T-helper 2 cell (primary cell): Measurements from ENCODE around the gene PTHLH.

Experiments
- DNase-seq, 5 experiments: peaks; one replicate each; pipeline versions ENCODE4 v3.0.0 to v3.0.0-alpha.2; 2012 to 2022

Gene PTHLH

GRCh38 chr12:27973487-27973890 lies 956 bp upstream of the PTHLH start:
- no peak for DNase-seq

GRCh38 chr12:27971606-27972005 lies 927 bp downstream of the PTHLH start:
- DNase-seq, result no peak

GRCh38 chr12:27971121-27971489 lies 1.4 kb downstream of the PTHLH start:
- DNase-seq, result no peak

DNA sequence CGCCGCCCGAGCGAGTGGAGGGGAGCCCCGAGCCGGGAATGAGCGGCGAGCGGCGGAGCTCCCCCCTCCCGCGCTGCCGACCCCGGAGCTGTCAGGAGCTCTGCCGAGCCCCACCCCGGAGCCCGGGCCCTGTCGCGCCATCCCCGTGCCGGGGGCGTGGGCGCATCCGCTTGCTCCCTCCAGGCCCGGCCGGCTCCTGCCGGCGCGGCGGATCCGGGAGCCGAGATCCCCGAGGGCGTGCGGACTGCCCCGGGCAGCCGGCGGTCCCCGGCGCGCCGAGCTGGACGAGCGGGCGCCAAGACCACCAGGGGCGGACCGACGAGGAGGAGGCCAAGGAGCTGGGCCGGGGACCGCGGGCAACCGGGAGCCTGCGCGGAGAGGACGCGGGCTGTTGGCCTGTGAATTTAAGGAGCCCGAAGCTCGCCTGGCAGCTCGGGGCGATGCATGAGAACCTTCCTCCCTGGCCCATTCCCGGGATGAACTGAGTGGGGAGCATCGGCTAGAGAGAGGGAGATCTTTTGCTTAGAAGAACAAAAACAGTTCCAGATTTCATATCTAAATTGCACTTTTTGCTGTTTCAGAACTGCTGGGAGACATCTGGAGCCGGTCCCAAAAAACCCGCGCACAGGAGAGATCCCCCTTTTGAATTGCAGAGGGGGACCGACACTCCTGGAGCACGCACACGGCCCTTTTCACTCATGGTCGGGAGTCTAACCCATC lies 2.0 kb downstream of the PTHLH start:
- no peak for DNase-seq

DNA sequence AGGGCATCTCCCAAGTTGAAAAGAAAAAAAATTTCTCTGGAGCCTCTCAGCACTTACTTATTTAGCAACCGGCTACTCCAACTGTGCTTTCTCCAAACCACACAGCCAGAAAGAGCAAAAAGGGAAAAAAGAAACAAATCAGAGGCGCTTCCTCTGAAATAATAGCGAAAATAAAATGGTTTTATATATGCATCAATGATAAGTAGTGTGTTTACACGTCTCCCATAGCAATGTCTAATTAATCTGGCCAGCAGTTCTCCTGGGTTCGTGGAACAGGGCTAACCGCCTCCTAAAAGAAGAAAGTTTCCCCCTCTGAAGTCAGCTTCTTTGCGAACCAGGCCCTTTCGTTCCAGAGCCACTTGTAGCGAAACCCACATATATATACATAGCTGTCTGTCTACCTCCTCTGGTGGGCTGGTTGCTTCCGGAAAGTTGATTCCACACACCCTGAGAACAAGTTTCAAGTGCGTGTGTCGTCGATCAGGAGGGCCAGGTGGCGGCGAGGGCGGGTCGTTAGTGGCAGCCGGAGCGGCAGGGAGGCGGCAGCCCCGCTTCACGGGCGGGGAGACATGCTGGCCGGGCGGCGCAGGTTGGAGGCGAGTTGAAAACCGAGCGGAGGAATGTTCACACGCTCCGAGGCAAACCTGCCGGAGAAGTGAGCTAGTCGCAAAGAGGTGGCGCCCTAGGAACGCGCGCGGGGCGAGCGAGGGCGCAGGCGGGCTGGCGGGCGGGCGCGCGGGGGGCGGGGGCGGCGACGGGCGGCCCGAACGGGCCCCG lies 2.7 kb downstream of the PTHLH start:
- peak in 3 of 5 experiments; percentile 15 to 62 (median 31) for DNase-seq

GRCh38 chr12:27968972-27969623 lies 3.4 kb downstream of the PTHLH start:
- no peak for DNase-seq

- no peak for DNase-seq
These were observed 4.9 kb downstream of the PTHLH start for GRCh38 chr12:27967551-27968054.

DNA sequence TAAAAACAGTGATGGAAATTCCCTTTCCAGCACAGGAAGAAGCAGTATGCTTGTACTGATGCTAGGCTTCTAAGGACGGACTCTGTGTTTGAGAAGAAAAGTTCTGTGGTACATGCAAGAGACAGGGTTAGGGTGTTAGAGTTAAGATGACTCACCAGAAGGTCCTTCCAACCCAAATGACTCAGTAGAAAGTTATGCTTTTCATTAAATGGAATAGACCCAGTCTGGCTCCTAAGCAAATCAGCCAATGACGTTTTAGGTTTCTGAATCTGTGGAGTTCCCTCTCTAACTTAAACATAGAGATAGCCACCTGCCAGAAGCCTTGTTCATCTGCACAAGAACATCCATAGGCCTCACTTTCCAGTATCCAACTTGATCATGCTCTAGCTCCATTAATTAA lies 5.7 kb downstream of the PTHLH start:
- DNase-seq, result no peak

DNA sequence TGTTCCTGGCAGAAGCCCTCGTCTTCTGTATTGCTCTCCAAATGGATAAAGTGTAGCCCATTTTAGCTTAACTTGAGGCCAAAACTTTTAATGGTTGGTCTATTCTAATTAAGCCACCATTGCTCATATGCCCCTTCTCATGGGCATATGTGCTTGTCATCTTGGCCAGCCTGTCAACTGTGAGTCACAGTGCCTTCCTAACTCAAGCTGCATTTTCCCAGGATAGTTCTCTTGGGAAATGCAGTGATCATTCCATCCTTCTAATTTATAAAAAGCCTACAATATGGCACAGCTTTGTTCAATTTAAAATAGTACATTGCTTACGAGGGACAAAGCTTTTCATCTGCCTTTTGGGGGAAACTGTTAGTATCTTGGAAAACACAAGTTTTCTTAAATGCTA lies 6.6 kb downstream of the PTHLH start:
- no peak for DNase-seq

GRCh38 chr12:27965411-27965810 lies 7.1 kb downstream of the PTHLH start:
- no peak for DNase-seq

DNA sequence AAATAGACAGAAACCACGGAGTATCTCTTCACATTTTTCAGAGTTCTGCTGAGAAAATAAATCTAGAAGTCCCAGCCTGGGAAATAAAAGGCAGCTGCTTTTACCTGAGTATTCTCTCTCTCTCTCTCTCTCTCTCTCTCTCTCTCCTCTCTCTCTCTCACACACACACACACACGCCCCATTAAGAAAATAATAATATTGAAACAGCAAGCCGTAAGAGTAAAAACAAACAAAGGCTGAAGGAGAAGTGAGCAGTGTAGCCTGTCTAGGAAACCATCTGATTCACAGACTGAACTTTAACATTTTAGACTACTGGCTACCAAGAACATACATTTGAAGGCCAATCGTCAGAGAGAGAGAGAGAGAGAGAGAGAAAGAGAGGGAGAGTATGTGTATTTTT lies 8.4 kb downstream of the PTHLH start:
- DNase-seq, result no peak

- no peak for DNase-seq
These were observed 11.7 kb downstream of the PTHLH start for GRCh38 chr12:27960821-27961220.

- no peak for DNase-seq
These were observed 13.9 kb downstream of the PTHLH start for GRCh38 chr12:27958675-27959074.

DNA sequence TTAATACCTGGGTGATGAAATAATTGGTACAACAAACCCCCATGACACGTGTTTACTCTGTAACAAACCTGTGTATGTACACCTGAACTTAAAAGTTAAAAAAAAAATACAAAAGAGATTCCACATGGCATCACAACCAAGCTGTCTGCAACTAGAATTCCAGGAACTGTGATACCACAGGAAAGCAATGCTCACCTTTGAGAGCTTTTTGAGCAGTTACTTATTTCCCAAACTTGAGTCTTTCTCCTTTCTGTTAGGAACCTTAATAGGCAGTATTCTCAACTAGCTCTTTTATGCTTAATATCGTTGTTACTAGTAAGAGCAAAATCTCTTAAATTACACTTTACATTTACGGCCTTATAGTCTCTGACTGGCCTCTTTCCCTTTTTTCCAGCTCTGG lies 15.2 kb downstream of the PTHLH start:
- no peak for DNase-seq

GRCh38 chr12:27953817-27954216 lies 18.7 kb downstream of the PTHLH start:
- no peak for DNase-seq

DNA sequence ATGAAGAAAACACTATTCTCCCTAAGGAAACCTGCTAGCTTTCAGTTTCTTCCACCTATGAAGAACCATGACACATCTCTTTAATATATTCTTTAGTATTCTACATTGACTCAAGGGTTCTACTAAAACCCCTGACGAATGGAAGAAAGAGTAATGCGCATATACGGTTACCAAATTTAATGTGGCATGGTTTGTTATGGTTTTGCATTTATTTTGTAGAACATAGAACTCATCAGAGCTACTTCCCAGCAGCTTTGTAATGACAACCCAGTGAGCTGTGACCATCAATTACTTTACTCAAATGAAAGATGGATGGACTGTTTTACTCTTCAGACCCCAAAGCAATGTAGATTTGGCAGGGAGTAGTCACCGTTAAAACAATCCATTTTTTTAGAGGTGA lies 19.2 kb downstream of the PTHLH start:
- no peak for DNase-seq

GRCh38 chr12:27952510-27952909 lies 20.0 kb downstream of the PTHLH start:
- no peak for DNase-seq

- DNase-seq, result no peak
These were observed 20.6 kb downstream of the PTHLH start for GRCh38 chr12:27951898-27952297.

DNA sequence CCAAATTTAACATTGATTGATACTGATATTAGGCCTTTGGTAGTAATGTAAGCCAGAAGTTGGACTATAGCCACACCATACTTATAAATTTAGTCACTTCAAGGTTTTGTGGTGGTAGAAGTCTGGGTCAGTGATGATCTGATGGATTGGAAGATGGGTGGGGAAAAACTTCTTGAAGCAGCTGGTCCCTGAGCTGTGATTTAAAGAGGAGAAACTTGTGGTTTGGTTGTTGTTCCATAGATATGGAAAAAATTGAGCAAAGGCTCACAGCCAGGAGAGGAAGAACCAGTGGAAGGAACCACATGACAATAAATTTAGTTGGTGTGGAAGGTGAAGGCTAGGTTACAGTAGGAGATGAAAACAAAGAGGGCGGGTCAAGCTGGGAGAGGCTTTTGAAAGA lies 26.1 kb downstream of the PTHLH start:
- no peak for DNase-seq

DNA sequence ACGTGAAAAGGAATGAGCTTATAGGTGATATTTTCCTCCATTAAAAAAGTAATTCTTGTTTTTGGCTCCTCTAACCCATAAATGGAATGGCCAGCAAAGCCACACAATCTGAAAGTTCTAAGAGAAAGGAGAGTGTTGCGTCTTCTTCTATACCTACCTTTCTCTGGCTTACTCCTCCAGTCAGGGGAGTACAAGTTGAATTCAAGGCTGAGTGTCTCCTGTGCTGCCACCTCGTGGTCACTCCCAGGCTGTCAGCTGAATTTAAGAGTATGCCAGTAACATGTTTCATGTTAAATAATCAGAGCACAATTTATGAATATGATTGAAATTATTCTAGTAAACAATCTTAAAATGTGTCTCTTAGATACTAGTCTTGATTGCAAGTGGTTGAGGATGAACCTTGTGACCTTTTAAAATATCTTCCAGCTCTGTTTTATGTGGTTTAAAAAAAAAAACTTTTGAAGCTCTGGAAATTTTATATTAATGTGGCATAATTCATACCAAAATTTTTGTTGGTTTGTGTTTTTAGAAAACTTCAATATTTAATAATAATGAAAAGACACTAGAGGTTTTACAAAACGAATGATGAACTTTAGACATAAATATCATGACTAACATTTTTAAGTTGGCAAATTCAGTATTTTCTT lies 31.7 kb downstream of the PTHLH start:
- DNase-seq, result peak; percentile 19 to 77 (median 54)

DNA sequence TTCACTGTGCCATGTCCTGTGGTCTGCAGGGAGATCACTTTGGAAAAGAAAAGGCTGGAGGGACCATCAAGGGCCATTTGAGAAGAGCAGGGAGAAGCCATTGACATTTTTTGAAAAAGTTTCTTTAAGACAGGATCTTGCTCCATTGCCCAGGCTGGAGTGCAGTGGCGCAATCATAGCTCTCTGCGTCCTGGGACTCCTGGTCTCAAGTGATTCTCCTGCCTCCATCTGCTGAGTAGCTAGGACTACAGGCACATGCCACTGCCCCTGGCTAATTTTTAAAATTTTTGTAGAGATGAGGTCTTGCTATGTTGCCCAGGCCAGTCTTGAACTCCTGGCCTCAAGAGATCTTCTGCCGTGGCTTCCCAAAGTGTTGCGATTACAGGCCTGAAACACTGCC lies 32.3 kb downstream of the PTHLH start:
- no peak for DNase-seq

DNA sequence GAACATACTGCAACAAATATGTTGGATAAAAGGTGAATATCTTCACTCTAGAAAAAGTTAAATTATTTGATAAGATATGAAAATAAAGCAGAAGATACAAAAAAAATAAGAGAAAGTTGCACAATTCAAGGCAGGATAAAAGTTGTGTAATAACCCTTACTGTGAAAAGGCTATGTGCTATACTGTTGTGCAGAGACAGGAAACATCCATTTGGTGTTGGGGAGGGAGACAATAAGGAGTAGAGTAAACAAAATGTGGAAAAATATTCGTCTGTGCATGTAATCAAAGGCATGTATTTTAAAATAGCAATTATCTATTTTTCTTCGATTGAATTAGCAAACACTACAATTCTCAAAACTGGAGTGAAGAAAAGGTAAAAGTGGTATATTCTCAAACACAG lies 34.8 kb downstream of the PTHLH start:
- DNase-seq, result no peak

DNA sequence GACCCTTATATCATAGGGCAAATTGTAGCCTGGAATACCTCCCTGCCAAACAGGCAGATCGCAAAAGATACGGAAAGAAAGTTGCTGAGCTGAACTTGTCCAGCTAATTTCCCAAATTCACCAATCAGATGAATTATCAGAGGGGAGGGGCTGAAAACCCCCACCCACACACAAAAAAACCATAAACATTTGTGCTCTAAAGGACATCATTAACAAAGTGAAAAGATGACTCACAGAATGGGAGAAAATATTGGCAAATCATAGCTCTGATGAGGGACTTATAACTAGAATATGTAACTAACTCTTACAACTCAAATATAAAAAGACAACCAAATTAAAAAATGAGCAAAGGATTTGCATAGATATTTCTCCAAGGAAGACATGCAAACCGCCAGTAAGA lies 36.3 kb downstream of the PTHLH start:
- DNase-seq, result no peak
